Stimulated activated naive B cell treated with anti-CD40 and anti-IgM and Interleukin-4, amounts not matched to agents 10 μg/mL and 1 μg/mL and 100 μg/mL, for 72 hours (primary cell): ENCODE measurements around the gene VCL.
A peak's percentile ranks its signal among the peaks of the same experiment; 100 is the strongest.
"Not testable (repeated sequence)": the region's sequence is repeated elsewhere in the genome, so short reads cannot be mapped to it uniquely, and the experiment has no call there.

Experiments used
- ATAC-seq, 2 donors: fragments of 150-1000 bp; cut with Tn5 transposase; replicated peaks; 2 replicates each; pipeline ENCODE4 v1.10.0; 2021; ENCODE audit warnings: moderate library complexity in 1 of 2
- DNase-seq: peaks from one replicate; pipeline ENCODE4 v3.0.0; 2021
- H3K27ac Mint-ChIP-seq: one replicate; pipeline ENCODE4 v1.8.0; 2022; ENCODE audit warnings: mild to moderate bottlenecking, mixed read lengths
- H3K27me3 Mint-ChIP-seq, 2 donors: one replicate each; pipeline ENCODE4 v1.8.0; 2022; ENCODE audit warnings: mixed read lengths in 2 of 2
- H3K36me3 Mint-ChIP-seq, 2 donors: one replicate each; pipeline ENCODE4 v1.8.0; 2022; ENCODE audit warnings: mixed read lengths in 2 of 2, mild to moderate bottlenecking in 1 of 2
- H3K4me1 Mint-ChIP-seq, 2 donors: one replicate each; pipeline ENCODE4 v1.8.0; 2022; ENCODE audit warnings: mixed read lengths in 2 of 2, mild to moderate bottlenecking in 1 of 2
- H3K4me3 Mint-ChIP-seq, 2 donors: one replicate each; pipeline ENCODE4 v1.8.0; 2022; ENCODE audit warnings: mild to moderate bottlenecking in 2 of 2, mixed read lengths in 2 of 2, moderate library complexity in 1 of 2
- H3K9me3 Mint-ChIP-seq, 2 donors: one replicate each; pipeline ENCODE4 v1.8.0; 2022; ENCODE audit warnings: mixed read lengths in 2 of 2, mild to moderate bottlenecking in 1 of 2

Gene VCL

DNA sequence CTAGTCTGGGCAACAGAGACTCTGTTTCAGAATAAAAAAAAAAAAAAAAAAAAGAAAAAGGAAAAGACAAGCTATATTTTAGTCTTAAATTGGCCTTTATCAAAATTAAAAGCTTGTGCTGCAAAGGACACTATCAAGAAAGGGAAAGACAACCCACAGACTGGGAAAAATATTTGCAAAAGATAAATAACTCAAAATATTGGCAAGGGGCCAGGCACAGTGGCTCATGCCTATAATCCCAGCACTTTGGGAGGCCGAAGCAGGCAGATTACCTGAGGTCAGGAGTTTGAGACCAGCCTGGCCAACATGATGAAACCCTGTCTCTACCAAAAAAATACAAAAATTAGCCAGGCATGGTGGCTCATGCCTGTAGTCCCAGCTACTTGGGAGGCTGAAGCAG is 34.3 kb downstream of the VCL start:
- not testable (repeated sequence) for H3K27ac Mint-ChIP-seq

DNA sequence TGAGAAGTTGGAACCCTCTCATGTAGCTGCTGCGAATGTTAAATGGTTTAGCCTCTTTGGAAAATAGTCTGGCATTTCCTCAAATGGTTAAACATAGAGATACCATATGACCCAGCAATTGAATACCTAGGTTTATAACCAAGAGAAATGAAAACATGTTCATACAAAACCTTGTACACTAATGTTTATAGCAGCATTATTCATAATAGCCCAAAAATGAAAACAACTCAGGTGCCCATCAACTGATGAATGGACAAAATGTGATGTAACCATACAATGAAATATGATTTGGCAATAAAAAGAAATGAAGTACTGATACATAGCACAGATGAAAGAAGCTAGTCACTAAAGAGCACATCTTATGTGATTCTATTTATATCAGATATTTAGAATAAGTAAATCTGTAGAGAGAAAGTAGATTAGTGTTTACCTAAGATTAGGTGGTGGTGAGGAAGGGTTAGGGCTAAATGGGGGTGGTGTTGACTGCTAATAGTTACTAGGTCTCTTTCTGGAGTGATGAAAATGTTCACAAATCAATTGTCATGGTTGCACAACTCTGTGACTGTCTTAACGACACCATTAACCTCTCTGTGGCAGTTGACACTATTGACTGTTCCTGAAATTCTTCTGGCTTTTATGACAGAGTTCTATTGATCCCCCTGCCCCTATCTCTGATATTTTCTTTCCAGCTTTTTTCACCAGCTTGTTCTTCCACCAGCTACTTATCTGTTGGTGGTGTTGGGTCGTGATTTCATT is 35.2 kb downstream of the VCL start:
- peaks cover 0 to 2% of the 10 kb centered on the region in 2 donors for H3K9me3 Mint-ChIP-seq
- no peak overlapping the region for H3K4me3 Mint-ChIP-seq
- ATAC-seq = no peak
- DNase-seq = no peak
- no peaks in the 10 kb centered on the region for H3K27me3 Mint-ChIP-seq
- H3K4me1 Mint-ChIP-seq = peaks cover 29 to 67% of the 10 kb centered on the region in 2 donors
- peaks cover 22 to 35% of the 10 kb centered on the region in 2 donors for H3K36me3 Mint-ChIP-seq
- H3K27ac Mint-ChIP-seq = peak overlapping the region; percentile 85

More for the DNA sequence above, 34.3 kb downstream of the VCL start:
- peaks cover 18 to 30% of the 10 kb centered on the region in 2 donors for H3K36me3 Mint-ChIP-seq
- not testable (repeated sequence) for H3K27me3 Mint-ChIP-seq, H3K4me3 Mint-ChIP-seq, H3K9me3 Mint-ChIP-seq, DNase-seq, ATAC-seq
- H3K4me1 Mint-ChIP-seq = peaks cover 25 to 62% of the 10 kb centered on the region in 2 donors

DNA sequence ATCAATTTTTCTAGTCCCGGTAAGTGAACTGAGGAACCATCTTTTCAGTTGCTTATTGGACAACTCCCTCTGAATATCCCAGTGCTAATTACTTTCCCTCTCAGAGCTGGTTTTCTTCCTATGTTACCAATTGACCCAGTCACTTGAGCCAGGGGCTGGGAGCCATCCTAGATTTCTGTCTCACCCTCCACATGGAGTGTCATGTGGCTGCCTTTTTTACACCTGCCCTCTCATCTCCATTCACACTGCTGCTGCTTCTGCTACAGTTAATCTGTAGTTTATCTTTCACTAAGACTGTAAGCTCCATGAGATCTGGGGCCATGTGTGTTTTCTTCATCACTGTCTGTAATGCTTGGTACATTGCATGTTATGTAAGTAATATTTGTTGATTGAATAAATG is 35.8 kb downstream of the VCL start:
- no peak overlapping the region for H3K4me3 Mint-ChIP-seq
- ATAC-seq (peak; percentile 24 to 32), DNase-seq (no peak)
- H3K27me3 Mint-ChIP-seq = no peaks in the 10 kb centered on the region
- peaks cover 0 to 2% of the 10 kb centered on the region in 2 donors for H3K9me3 Mint-ChIP-seq
- peak overlapping the region; percentile 85 for H3K27ac Mint-ChIP-seq
- H3K36me3 Mint-ChIP-seq = peaks cover 22 to 35% of the 10 kb centered on the region in 2 donors
- H3K4me1 Mint-ChIP-seq = peaks cover 29 to 67% of the 10 kb centered on the region in 2 donors

DNA sequence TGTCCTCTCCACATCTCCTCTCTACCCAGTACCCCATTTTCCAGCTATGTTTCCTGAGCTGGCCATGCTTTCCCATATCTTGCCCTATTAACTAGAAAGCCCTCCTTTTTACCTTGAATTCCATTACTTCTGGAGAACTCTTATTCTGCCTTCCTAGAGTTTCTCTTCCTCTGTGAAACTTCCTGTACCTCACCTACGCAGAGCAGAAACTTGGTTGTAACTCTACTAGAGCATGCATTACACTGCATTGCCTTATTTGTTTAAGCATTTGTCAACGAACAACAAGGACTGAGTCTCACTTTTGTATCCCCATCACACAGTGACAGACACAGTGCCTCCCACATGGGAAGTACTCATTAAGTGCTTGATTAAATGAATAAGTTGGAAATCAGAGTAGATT is 36.4 kb downstream of the VCL start:
- Mint-ChIP-seq H3K4me1 (peaks cover 30 to 68% of the 10 kb centered on the region in 2 donors), H3K9me3 (peaks cover 0 to 2% of the 10 kb centered on the region in 2 donors), H3K4me3 (peak overlapping the region; percentile 4 to 11), H3K36me3 (peaks cover 22 to 38% of the 10 kb centered on the region in 2 donors), H3K27ac (peak overlapping the region; percentile 85), H3K27me3 (no peaks in the 10 kb centered on the region)
- peak; percentile 18 for DNase-seq
- peak; percentile 88 to 93 for ATAC-seq

DNA sequence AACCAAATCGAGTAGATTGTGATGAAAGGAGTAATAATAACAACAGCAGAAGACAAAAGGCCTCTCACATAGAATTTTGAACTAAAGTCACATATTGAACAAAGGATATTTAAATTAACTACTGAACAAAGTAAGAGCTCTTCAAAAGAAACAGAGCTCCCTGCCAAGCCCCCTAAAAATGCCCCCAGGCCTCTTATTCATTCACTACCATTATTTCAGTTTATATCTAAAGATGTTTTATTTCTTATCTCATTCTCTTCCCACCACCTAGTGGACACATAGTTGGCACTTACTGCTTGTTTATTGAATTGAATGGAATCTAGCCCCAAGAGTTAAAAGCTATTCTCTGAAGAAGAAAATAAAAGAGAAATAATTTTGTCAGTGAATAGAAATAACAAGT is 37.4 kb downstream of the VCL start:
- no peak for DNase-seq
- Mint-ChIP-seq H3K36me3 (peaks cover 26 to 44% of the 10 kb centered on the region in 2 donors), H3K27me3 (no peaks in the 10 kb centered on the region), H3K9me3 (peaks cover 0 to 2% of the 10 kb centered on the region in 2 donors), H3K27ac (peak overlapping the region; percentile 85), H3K4me1 (peaks cover 38 to 68% of the 10 kb centered on the region in 2 donors), H3K4me3 (peak overlapping the region in 1 of 2 donors; percentile 6)
- ATAC-seq = no peak

GRCh38 chr10:74036474-74036873 is 38.6 kb downstream of the VCL start:
- Mint-ChIP-seq H3K36me3 (peaks cover 23 to 38% of the 10 kb centered on the region in 2 donors), H3K27ac (no peak overlapping the region), H3K9me3 (peaks cover 0 to 2% of the 10 kb centered on the region in 2 donors), H3K4me1 (peaks cover 32 to 62% of the 10 kb centered on the region in 2 donors), H3K27me3 (no peaks in the 10 kb centered on the region), H3K4me3 (no peak overlapping the region)
- DNase-seq (no peak), ATAC-seq (no peak)

- Mint-ChIP-seq H3K4me1 (peaks cover 19 to 42% of the 10 kb centered on the region in 2 donors), H3K27me3 (no peaks in the 10 kb centered on the region), H3K4me3 (peak overlapping the region in 1 of 2 donors; percentile 11), H3K9me3 (peaks cover 0 to 2% of the 10 kb centered on the region in 2 donors), H3K27ac (peak overlapping the region; percentile 56), H3K36me3 (peaks cover 20 to 29% of the 10 kb centered on the region in 2 donors)
- DNase-seq = no peak
- no peak for ATAC-seq
Measured at GRCh38 chr10:74039561-74040145, 41.7 kb downstream of the VCL start.

DNA sequence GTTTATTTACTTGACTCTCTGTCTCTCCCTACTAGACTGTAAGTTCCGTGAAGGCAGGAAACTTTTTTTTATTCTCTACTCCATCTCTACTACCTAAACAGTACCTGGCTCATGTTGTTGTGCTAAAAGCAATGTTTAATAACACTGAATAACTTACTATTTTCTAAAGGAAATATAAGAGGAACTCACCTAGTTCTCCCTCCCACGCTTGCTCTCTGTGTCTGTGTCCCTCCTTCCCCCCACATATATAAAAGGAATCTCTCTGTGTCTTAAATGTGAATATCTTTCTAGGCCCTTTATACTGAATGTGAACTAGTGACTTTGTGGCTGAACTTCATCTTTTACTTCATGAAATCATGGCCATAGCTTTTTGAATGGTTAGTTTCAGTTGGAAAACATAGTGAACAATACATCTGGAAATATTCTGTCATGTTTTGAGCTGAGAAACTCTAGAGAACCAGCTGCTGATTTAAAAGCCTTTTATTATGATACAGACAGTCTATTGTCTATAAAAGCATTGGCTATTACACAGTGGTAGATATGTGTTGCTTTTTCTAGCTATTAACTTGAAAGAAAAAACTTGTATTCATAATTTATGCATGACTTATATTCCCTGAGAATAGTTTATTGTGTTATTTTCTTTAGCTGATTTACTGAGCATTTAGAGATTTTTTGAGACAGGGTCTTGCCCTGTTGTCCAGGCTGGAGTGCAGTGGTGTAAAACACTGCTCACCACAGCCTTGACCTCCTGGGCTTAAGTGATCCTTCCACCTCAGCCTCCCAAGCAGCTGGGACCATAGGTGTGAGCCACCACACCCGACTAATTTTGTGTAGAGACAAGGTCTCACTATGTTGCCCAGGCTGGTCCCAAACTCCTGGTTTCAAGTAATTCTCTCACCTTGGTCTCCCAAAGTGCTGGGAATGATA is 42.5 kb downstream of the VCL start:
- Mint-ChIP-seq H3K4me3 (peak overlapping the region in 1 of 2 donors; percentile 11), H3K4me1 (peaks cover 20 to 42% of the 10 kb centered on the region in 2 donors), H3K9me3 (peaks cover 0 to 2% of the 10 kb centered on the region in 2 donors), H3K36me3 (peaks cover 24 to 37% of the 10 kb centered on the region in 2 donors), H3K27ac (no peak overlapping the region), H3K27me3 (no peaks in the 10 kb centered on the region)
- DNase-seq = no peak
- ATAC-seq = peak in 1 of 2 donors; percentile 55

GRCh38 chr10:74044419-74044818 is 46.5 kb downstream of the VCL start:
- no peak for ATAC-seq

DNA sequence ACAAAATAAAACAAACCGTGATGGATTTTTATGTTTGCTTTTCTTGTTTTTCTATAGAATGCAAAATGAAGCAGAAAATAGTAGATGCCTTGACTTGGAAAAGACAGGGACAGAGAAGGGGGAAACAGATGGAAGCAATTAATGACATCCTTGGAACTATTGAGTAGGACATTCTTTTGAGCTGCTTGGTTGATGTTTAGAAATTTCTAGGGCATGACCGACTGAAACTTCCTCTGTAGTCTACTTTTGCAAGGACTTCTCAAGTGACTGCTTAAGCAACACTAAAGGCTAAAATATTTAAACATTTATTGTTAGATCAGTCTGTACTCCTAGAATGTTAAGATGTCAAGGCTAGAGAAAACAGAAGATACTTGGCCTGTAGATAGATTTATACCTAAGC is 49.4 kb downstream of the VCL start:
- no peak for ATAC-seq
- H3K27me3 Mint-ChIP-seq = no peaks in the 10 kb centered on the region

More at GRCh38 chr10:74044419-74044818, 46.5 kb downstream of the VCL start:
- H3K27me3 Mint-ChIP-seq = no peaks in the 10 kb centered on the region
- H3K27ac Mint-ChIP-seq = no peak overlapping the region
- no peak overlapping the region for H3K4me3 Mint-ChIP-seq
- peaks cover 23 to 40% of the 10 kb centered on the region in 2 donors for H3K36me3 Mint-ChIP-seq
- peaks cover 19 to 44% of the 10 kb centered on the region in 2 donors for H3K4me1 Mint-ChIP-seq
- no peaks in the 10 kb centered on the region for H3K9me3 Mint-ChIP-seq
- DNase-seq = no peak

GRCh38 chr10:74047871-74048270 is 50.0 kb downstream of the VCL start:
- peaks cover 13 to 46% of the 10 kb centered on the region in 2 donors for H3K4me1 Mint-ChIP-seq

More for the DNA sequence above, 49.4 kb downstream of the VCL start:
- no peak overlapping the region for H3K4me3 Mint-ChIP-seq
- peak overlapping the region; percentile 20 for H3K27ac Mint-ChIP-seq
- H3K4me1 Mint-ChIP-seq = peaks cover 13 to 42% of the 10 kb centered on the region in 2 donors
- DNase-seq = no peak
- H3K9me3 Mint-ChIP-seq = no peaks in the 10 kb centered on the region
- H3K36me3 Mint-ChIP-seq = peaks cover 23 to 36% of the 10 kb centered on the region in 2 donors

DNA sequence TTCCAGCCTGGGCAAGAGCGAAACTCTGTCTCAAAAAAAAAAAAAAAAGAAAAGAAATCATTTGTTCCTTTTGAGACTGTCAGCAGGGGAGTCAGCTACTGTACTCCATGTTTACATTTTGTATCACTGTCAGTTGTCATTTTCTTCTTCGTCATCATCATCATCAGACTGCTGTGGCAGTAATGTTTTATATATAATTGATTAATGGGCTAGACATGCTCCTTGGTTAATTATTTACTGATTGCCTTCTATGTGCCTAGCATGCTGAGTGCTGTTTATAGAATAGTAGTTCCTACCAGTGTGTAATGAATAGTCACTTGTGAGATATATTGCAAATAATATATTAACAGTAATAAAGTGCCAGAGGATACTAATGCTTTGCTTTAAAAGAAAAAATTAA is 50.5 kb downstream of the VCL start:
- no peaks in the 10 kb centered on the region for H3K9me3 Mint-ChIP-seq
- H3K27me3 Mint-ChIP-seq = no peaks in the 10 kb centered on the region
- no peak overlapping the region for H3K4me3 Mint-ChIP-seq
- peaks cover 23 to 38% of the 10 kb centered on the region in 2 donors for H3K36me3 Mint-ChIP-seq
- peaks cover 14 to 49% of the 10 kb centered on the region in 2 donors for H3K4me1 Mint-ChIP-seq
- no peak overlapping the region for H3K27ac Mint-ChIP-seq
- DNase-seq (no peak), ATAC-seq (no peak)

More at GRCh38 chr10:74047871-74048270, 50.0 kb downstream of the VCL start:
- ATAC-seq (no peak), DNase-seq (no peak)
- no peaks in the 10 kb centered on the region for H3K27me3 Mint-ChIP-seq
- H3K4me3 Mint-ChIP-seq = no peak overlapping the region
- no peak overlapping the region for H3K27ac Mint-ChIP-seq
- H3K9me3 Mint-ChIP-seq = no peaks in the 10 kb centered on the region
- H3K36me3 Mint-ChIP-seq = peaks cover 23 to 36% of the 10 kb centered on the region in 2 donors

GRCh38 chr10:74049955-74050354 is 52.0 kb downstream of the VCL start:
- Mint-ChIP-seq H3K27ac (no peak overlapping the region), H3K4me1 (peaks cover 19 to 51% of the 10 kb centered on the region in 2 donors), H3K36me3 (peaks cover 19 to 40% of the 10 kb centered on the region in 2 donors), H3K9me3 (no peaks in the 10 kb centered on the region), H3K4me3 (no peak overlapping the region), H3K27me3 (no peaks in the 10 kb centered on the region)
- no peak for ATAC-seq
- no peak for DNase-seq

GRCh38 chr10:74050653-74051052 is 52.7 kb downstream of the VCL start:
- Mint-ChIP-seq H3K4me3 (no peak overlapping the region), H3K9me3 (no peaks in the 10 kb centered on the region)
- no peak for ATAC-seq

More at GRCh38 chr10:74050653-74051052, 52.7 kb downstream of the VCL start:
- Mint-ChIP-seq H3K27me3 (no peaks in the 10 kb centered on the region), H3K36me3 (peaks cover 12 to 33% of the 10 kb centered on the region in 2 donors), H3K4me1 (peaks cover 17 to 49% of the 10 kb centered on the region in 2 donors), H3K27ac (no peak overlapping the region)
- DNase-seq = no peak
